Stimulated activated CD8-positive, alpha-beta memory T cell treated with anti-CD3 and anti-CD28 coated beads, Interleukin-4, amount 100 ng/mL, for 4 hours (primary cell): ENCODE results near the gene DDX31.
"Not testable (repeated sequence)": the region's sequence is repeated elsewhere in the genome, so short reads cannot be mapped to it uniquely, and the experiment has no call there.

Experiments
- DNase-seq, 2 donors: peaks; one replicate each; pipeline ENCODE4 v3.0.0-alpha.2; 2020; ENCODE audit warnings: low read depth in 2 of 2, low spot score in 1 of 2

The DDX31 gene

DNA sequence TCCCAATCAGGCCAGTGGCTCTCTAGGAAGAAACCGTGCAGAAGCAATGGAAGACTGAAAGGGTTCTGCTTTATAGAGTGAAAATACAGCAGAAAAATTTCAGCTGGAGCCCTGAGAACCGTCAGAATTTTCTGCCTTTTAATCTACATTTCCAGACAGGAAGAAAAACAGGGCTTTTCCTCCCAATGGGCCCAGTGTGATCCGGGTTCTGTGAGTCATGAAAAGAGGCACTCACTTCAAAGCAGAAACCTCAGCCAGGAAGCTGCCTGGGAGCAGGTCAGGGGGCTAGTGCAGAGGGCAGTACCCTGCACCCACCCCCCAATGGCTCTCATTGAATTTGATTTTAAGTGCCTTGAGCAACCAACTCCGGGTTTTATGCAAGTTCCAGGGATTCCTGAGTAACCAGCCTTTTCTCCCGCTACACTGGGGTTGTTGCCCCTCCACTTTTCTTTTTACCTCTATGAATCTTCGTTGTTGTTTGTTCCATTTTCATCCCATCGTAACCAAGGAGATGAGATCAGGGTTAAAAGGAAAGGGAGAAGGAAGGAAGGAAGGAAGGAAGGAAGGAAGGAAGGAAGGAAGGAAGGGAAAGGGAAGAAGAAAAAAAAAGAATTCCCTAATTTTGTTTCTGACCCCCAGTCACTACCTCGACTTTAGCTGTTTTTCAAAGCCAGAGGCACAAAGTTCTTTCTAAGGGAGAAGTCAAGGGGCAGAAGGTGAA, 86.0 kb downstream of the DDX31 start:
- DNase-seq, result no peak

DNA sequence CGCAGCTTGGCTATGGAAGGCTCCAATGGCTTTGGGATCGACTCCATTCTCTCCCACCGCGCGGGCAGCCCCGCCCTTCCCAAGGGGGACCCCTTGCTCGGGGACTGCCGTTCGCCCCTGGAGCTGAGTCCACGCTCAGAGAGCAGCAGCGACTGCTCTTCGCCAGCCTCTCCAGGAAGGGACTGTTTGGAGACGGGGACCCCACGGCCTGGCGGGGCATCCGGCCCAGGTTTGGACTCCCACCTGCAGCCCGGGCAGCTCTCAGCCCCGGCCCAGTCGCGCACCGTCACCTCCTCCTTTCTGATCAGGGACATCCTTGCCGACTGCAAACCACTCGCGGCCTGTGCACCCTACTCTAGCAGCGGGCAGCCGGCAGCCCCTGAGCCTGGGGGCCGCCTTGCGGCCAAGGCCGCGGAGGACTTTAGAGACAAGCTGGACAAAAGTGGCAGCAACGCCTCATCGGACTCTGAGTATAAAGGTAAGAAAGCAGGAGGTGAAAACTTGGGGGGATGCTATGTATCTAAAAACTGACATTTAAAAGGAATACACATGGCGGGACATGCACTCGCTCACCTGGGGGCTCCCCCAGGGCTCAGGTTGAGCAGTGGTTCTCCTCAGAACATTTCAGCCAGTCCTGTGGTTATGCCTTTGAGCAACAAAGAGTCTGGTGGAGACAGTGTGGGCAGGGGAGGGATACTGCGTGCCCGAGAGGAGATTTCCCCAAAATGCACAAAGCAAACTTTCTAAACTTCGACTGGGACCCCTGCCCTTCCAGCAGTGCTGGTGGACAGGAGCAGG, 86.8 kb downstream of the DDX31 start:
- DNase-seq, result no peak

DNA sequence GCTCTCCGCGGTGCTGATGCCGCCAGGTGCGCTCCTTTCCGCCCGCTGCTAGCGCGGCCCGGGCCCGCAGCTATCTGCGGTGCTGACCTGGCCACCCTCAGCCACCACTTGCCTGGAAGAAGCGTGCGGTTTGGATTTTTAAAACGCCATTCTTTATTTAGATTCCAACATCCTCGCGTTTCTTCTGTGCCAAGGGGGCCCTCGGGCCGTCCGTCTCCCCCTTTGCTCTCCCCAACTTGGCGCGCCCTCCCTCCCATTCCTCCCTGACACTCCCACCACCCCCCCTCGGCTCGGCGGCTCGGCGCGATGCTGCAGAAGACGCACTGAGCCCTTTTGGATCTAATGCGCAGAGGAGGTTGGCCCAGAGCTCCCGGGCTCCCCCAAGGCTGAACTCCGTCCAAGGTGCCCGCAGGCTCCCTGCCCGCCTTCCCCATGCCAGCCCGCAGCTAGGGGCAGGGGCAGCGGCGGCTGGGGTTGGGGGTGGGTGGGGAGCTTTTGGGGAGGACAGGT, 87.5 kb downstream of the DDX31 start, which contains the start of gene BARHL1:
TSS of gene BARHL1 (plus strand) at position 331 of the 510 bp plus-strand sequence. CDS start 192 bp downstream, outside the sequence.
- no peak for DNase-seq

DNA sequence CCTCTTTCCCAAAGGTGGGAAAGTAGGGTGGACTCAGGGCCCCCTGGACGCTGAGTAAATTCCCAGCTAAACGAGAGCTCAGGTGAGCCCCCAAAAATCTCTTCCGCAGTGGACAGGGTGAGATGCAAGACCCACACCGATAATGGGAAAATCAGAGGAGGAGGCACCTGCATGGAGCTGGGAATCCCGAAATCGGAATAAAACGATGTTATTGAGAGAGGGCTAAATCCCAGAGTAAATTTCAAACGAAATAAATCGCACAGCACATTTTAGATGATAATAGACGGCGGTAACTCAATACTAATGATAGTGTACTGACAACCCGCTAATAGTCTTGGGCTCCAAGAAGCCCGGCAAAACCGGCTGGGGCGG, 90.4 kb downstream of the DDX31 start:
- no peak for DNase-seq

DNA sequence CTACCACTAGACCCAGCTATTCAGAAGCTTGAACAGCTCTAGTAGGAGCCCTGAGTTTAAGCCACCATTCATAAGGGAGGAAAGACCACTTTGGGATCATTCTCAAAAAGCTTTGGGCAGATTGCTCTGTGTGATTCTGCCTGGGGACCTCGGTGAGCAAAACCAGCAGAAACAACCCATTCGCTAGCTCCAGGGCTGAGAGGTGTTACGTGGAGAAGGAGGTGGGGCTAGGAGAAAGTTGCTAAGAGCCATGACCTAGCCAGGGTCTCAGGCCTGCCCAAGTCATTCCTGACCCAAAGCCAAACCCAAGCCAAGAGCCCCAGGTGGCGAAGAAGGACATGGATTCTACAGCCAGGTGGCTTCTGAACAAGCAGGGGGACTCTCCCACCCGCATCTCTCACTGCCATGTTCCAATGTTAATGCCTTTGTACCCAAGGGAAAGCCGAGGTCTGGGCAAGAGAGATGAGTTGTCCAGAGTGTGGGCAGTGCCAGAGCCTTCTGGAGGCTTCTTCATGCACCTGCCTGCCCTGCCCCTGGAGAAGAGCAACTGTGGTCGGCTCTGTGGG, 91.3 kb downstream of the DDX31 start:
- no peak for DNase-seq

DNA sequence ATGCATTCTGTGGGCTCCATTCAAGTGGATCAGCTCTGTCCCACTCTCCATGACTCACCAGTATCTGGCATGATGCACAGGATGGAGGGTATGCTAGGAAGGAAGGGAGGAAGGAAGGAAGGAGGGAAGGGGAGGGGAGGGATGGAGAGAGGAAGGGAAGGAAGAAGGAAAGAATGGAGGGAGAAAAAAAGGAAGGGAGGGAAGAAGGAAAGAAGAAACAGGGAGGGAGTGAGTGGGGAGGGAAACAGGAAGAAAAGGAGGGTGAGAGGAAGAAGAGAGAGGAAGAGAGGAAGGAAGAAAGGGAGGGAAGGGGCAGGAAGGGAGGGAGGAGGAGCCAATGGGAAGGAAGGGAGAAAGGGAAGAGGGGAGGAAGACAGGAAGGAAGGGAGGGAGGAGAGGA, 92.7 kb downstream of the DDX31 start:
- DNase-seq, result no peak

DNA sequence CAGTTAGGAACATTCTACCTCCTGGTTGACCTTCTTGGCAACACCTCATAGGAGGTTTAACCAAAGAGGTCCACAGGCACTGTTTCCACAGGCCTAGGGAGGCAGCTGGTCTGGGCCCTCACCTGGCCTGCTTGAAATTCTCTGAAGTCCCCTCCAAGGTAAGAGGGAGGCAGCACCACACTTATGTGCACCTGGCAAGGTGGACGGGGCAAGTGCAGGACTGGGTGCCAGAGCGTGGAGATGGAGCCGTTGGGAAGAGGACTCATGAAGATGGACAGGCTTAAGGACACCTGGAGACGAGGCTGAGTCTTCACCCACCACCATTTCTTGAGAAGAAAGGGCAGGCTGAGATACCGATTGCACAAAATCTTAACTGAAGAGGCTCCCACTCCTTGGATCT, 94.0 kb downstream of the DDX31 start:
- no peak for DNase-seq

DNA sequence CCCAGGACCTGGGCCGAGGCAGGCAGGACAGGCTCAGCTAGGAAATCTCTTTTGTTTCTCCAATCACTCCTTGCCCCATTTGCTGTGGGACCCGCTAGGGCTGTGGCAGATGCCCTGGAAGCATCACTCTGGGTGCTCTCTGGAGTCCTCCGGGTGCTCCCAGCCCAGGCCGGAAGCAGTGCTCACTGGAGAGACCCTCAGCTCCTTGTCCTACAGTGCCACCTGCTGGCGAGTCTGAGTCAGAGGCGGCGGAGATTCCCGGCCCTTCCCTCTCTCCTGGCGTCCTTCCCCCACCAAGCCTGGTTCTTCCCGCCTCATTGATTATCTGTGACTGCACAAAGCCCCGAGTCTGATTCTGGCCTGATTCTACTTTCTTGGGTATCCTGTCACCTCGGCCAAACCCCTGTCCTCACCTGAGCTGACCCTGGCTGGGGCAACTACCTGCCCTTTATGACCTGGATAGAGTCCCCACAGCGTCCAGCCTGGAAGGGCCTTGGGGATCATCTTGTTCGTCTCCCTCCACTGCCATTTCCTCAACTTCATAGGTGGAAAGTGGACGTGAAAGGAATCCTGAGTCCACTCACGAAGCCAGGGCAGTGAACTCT, 94.7 kb downstream of the DDX31 start:
- no peak for DNase-seq

DNA sequence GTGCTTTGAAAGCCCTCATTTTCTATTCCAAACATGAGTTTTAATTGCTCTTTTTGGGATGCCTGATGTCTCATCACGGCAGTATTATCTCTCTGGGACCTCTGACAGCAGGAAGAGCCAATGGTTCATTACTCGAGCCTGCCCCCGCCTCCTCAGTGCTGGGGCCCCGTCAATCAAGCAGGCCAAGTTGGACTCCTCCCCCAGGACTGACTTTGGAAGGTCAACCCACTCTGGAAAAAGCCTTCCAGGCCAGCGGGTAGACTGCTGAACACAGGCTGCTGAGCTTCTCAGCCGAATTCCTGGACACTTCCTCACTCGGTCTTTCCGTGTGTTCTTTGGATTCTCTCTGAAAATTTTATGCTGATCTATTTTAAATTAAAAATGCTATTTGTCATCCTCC, 96.9 kb downstream of the DDX31 start:
- DNase-seq, result no peak

DNA sequence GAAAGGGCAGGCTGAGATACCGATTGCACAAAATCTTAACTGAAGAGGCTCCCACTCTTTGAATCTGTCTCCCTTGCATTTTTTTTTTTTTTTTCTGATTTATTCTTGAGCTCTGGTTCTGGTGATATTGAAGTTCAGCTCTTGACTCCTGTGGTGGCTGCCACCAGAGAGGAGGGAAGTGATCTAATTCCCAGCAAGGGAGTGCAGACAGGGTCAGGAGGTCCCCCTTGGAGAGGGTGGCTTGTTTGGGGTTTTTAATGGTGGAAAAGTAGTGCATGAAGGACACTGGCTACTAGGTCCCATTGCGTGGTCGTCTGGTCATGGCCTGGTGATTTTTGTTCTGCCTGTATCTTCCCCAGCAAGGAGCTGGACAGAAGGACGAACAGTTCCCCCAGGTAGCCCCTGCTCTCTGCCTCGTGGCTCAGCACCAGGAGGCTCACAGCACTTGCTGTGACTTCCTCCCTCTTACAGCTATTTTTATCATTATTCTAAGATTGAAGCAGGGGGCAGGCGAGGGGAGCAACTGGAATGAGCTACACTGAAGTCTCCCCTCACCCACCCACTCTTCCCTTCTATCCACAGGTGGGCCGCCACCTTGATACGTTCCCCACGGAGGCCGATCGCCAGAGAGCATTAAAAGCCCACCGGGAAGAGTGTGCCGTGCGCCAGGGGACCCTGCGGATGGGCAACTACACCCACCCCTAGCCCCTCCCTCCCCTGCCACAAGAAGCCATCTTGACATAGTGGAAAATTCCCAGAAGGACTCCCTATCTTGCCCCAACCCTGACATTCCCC, 97.8 kb downstream of the DDX31 start:
- DNase-seq, result no peak

DNA sequence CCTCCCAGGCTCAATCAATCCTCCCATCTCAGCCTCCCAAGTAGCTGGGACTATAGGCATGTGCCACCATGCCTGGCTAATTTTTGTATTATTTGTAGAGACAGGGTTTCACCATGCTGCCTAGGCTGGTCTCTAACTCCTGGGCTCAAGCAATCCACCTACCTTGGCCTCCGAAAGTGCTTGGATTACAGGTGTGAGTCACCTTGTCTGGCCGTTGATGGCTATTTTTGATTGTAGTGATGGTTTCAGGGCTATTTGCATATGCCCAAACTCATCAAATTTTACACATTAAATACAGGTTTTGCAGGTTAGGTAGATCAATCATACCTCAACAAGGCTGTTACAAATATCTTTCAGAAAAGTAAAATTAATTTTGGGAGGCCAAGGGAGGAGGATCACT, 101.0 kb downstream of the DDX31 start:
- DNase-seq, result not testable (repeated sequence)

DNA sequence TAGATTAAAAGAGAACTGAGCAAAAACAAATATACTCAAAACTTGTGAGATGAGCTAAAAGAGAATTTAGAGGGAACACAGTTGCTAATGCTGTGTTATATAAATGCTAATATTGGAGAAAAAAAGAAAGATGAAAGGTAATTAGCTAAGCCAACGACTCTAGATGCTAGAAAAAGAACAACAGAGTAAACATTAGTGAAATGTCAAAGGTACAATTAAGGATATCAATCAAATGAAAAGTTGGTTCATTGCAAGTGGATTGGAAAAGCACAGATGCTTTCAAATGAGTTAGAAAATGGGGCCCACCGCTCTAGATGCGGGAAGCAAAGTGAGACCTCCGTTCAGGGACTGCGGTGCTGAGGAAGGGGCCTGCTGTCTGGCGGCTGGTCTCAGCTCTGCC, 105.3 kb downstream of the DDX31 start:
- DNase-seq, result no peak

DNA sequence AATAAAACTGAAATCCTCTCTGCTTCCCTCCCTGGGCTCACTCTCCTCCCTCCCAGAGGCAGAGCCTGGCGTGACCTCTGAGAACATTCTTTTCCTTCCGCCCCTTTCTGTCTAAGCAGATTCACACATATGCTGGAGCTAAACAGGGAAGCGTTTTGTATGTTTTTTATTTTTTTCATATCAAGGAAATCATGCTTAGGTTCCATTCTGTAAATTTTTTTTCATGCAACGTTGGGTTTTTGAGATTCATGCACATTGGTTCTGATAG, 107.5 kb downstream of the DDX31 start:
- no peak for DNase-seq

DNA sequence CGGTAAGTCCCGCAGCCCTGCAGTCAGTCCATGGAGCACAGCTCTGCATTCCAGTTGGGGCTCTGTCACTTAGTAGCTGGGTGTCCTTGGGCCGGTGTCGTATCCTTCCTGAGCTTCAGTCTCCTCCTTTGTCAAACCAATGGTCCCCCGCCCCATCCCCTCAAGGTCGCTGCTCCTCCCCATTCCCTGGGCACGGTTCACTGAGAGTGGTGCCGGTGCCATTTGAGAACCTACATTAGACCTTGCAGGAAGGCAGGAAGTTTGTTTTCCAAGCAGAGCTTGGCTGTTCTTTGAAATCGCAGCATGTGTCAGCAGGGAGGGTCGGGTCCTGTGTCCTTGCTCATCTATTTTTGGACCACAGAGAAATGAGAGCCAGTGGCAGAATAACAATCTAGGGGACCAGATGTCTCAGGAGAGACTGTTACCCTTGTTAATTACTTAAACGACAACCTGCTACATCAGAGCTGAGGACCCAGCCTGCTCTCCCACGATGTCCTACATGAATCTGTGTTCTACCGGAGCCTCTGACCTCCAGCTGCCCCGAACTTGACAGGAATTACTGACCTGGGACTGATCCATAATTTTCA, 109.1 kb downstream of the DDX31 start:
- no peak for DNase-seq

DNA sequence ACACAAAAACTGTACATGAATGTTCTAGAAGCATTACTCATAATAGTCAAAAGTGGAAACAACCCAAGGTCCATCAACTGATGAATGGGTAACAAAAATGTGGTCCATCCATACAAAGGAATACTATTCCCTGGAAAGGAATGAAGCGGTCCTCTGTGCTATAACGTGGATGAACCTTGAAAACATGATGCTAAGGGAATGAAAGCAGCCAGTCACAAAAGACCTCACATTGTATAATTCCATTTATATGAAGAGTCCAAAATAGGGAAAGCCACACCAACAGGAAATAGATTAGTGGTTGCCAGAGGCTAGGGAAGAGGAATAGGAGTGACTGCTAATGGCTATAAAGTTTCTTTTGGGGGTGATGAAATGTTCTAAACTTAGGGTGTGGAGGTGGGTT, 110.1 kb downstream of the DDX31 start:
- no peak for DNase-seq

DNA sequence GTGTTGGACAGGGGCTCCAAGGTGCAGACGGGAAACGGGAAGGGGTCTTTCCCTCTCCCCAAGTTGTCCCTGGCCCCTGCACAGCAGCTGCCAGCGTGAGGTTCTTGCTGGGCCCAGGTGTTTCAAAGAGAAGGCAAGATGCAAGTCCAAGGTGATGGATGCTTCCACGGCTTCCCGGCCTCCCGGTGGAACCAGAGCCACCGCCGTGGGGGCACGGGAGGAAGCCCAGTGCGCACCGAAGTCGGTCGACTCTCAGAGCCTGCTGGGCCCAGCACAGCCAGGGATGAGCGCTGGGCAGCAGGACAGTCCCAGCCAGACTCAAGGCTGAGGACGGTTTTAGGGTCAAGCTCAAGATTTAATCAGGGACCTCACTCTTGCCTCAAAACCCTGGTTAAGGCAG, 112.6 kb downstream of the DDX31 start:
- no peak for DNase-seq

DNA sequence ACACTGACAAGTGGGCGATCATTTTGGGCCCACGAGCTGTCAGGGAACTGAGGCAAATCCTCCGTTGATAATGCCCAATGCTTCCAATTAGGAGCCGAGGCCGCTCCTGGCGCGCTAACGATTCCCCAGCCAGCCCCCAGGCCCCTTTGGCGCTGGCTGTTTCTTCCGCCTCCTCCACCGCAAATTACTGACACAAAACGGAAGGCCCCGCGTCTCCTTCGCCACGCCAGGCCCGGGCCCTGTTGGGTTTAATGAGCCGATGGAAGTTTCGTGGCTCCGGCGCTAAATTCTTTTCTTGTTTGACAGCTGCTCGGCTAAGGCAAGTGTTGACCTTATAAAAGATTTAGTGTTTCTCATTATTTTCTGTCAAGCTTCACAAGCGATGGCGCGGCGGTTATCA, 113.1 kb downstream of the DDX31 start:
- no peak for DNase-seq

DNA sequence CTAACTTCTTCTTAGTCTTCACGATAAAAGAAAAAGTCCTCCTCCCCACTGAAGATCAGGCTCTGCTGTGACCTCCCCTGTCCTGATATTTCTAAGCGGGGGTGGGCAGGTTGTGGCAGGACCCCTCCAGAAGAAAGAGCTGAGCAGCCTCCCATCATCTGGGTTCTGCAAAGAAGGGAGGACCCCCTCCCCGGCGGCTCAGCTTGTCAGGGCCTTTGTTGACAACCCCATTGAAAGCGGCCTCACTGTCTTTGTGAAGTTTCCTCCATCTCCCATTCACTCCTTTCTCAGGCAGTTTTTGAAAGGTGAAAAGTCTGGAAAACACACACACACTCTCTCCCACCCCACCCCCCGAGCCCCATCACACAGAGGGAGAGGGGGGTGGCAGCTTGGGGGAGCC, 113.5 kb downstream of the DDX31 start:
- no peak for DNase-seq

DNA sequence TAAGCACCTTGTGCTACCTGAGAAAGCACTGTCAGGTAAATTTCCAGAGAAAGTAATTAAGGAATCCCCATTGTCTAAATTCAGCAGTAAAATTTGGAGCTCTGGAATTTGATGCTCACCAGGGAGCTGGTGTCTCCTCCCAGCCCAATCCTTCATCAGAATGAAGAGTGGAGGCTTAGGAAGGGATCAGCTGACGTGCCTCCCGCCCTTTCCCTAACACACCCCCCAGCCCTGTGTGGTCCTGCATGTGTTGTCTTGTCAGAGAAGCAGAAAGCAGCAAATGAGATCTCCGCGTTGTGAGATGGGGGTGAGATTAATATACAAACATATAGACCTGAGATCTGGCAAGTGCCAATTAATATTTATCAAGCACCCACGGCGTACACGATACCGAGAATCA, 114.3 kb downstream of the DDX31 start:
- no peak for DNase-seq

DNA sequence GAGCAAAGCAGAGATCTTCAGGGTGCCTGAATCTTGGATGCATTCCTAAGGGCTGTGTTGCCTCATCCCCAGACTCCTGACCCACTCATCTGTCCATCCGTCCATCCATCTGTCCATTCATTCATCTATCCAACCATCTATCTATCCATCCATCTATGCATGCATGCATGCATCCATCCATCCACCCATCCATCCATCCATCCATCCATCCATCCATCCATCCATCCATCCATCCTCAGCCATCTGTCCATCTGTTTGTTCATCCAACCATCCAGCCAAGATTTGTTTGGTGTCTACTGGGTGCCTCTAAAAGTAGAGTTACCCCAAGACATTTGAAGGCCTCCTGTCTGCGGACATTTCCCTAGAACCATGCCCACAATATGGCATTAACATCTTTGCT, 115.0 kb downstream of the DDX31 start:
- no peak for DNase-seq

DNA sequence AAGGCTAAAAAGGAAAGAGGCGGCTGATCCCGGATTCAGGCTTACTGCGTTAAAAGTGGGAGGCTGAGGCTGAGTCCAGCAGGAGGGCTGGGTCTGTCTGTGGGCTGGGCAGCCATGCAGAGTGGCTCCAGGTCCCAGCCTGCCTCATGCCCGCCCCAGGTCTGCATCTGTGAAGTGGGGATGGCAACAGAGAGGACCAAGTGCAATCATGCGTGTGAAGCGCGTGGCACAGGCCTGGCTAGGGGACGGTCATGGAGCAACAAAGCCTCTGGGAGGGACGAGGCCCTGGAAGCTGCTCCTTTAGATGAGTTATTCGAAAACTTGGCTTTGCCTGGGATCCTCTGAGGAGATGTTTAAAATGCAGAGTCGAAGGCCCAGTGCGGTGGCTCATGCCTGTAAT, 117.7 kb downstream of the DDX31 start:
- no peak for DNase-seq
